Epithelial cell of proximal tubule (primary cell): ENCODE data around the gene FARS2. TPM values are rescaled to one million over a fixed set of nuclear protein-coding genes. Genes with fewer than 3 reads are reported as not detected.

Experiments
- DNase-seq: peaks from one replicate; pipeline ENCODE4 v3.0.0-alpha.2; 2011; ENCODE audit warnings: low read depth
- H3K4me3 ChIP-seq: 2 replicates; pipeline ENCODE4 v1.5.1; 2011; ENCODE audit warnings: low read depth, mild to moderate bottlenecking, low read length
- total RNA-seq: library from RNA; depleted of rRNA; stranded (reverse); fragments of >200 nt; gene quantifications from 2 replicates; pipeline ENCODE4 v1.2.3, GENCODE V29; 2015
- TF ChIP-seq, protein P1 (sequence below): conservative IDR thresholded peaks from 2 replicates; pipeline ENCODE4 v1.5.1; 2012; ENCODE audit warnings: low read depth, mild to moderate bottlenecking, low read length

FARS2 gene
- total RNA-seq, 1 donor from 2014 or later = 7.7 TPM

DNA sequence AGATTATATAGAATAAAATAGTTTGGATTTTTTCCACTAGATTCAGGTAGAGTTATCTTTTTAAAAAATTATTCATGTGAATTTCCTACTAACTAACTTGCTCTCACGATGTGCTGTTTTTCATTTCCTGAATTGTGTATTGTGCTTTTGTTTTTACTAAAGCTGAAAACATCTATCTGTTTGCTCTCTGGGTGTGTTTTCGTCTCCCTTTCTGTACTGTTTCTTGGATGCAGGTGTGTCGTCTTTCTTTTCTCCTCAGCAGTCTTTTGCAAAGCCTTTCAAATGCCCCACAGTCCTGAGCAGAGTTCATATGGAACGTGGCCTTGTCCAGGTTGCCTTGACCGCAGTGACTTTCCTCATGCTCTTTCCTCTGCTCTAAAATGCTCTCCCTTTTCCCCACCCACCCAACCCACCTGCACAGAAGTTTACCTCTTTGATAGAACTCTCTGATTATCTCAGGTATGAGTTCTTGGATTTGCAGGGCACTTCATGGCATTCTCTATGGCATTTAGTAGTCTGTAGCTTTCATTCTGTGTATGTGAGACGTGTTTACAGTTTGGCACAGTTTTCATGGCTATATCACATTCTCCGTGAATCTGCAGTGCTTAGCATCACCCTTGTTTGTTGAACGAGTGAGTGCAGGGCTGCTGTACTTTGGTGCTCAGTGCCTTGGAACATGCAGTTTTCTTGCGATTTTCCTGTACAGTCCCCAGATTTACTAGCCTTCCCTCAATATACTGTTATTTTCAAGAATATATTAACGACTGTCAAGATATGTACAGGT, 77.1 kb downstream of the FARS2 start:
- DNase-seq = no peak
- H3K4me3 ChIP-seq = no peak overlapping the region
- TF ChIP-seq, protein P1, sequence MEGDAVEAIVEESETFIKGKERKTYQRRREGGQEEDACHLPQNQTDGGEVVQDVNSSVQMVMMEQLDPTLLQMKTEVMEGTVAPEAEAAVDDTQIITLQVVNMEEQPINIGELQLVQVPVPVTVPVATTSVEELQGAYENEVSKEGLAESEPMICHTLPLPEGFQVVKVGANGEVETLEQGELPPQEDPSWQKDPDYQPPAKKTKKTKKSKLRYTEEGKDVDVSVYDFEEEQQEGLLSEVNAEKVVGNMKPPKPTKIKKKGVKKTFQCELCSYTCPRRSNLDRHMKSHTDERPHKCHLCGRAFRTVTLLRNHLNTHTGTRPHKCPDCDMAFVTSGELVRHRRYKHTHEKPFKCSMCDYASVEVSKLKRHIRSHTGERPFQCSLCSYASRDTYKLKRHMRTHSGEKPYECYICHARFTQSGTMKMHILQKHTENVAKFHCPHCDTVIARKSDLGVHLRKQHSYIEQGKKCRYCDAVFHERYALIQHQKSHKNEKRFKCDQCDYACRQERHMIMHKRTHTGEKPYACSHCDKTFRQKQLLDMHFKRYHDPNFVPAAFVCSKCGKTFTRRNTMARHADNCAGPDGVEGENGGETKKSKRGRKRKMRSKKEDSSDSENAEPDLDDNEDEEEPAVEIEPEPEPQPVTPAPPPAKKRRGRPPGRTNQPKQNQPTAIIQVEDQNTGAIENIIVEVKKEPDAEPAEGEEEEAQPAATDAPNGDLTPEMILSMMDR = no peak

DNA sequence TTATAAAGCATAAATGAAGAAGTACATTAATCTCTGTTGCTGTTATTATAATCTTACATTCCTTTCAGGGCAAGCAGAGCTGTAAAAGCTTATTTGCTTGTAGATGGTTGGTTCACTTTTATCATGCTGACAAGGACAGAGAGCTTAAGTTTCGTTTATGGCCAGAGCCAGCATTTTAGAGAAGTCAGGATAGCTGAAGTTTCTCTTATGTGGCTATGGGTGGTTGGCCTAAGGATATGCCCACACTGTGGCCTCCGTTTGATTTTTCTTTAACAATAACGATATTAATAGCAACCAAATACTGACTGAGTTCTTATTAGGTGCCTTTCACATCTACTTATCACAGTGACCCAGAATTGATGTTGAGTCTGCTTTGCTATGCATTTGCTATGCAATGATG, 78.5 kb downstream of the FARS2 start:
- no peak for DNase-seq
- TF ChIP-seq, protein P1 = no peak
- no peak overlapping the region for H3K4me3 ChIP-seq

DNA sequence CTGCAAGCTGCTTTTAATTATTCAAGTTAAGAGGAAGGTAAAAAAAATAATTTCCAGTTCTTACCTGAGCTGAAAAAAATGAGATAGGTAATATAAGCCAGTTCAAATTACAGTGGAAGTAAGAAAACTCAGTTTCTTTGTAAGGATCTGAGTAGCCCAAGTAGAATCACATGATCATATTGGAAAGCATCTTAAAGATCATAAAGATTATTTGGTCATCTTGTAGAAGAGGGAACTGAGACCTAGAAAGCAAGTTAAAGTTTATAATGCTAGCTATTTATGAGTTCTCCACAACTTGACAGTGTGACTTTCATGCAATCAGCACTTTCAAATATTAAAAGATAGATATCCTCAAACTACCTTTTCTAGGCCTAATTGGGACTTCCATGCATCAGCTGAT, 80.5 kb downstream of the FARS2 start:
- TF ChIP-seq, protein P1 = no peak
- no peak for DNase-seq

DNA sequence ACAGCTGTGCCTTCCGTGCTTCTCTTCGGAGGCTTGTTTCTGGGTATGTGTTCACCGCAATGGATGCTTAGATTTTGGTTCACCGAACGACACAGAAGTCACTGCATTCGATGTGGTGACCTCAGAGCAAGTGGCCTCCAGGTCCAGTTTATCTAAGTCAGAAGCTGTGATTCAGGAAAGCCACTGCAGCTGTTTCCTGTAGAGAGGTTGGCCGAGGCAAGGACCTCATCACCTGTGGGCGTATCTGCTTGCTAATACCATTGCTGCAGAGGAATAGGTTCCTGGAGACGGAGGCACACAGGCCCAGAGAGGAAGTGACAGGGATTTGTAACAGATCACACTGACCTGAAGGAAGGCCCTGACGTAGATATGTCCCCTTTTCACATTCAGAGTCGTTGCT, 82.7 kb downstream of the FARS2 start:
- no peak for DNase-seq
- H3K4me3 ChIP-seq = no peak overlapping the region
- TF ChIP-seq, protein P1 = no peak

More for the DNA sequence above, 80.5 kb downstream of the FARS2 start:
- no peak overlapping the region for H3K4me3 ChIP-seq

DNA sequence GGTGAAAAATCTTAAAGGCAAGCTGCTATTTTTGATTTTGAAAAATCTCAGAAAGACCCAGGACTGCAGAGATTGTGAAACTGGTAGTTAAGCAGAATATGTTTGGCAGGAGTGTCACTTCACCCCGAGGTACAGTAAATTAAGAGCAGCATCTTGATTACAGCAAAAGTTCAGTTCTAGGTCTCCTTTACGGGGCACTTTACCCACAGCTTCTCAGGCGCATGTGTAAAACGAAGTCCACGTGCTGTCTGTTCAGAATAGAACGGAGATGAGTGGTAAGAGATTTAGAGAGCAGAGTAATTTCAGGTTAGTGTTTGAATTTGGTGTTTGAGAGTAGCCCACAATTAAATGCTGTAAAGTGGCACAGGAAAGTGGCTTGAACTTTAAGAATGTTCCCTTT, 84.0 kb downstream of the FARS2 start:
- TF ChIP-seq, protein P1 = no peak
- no peak for DNase-seq
- H3K4me3 ChIP-seq = no peak overlapping the region

DNA sequence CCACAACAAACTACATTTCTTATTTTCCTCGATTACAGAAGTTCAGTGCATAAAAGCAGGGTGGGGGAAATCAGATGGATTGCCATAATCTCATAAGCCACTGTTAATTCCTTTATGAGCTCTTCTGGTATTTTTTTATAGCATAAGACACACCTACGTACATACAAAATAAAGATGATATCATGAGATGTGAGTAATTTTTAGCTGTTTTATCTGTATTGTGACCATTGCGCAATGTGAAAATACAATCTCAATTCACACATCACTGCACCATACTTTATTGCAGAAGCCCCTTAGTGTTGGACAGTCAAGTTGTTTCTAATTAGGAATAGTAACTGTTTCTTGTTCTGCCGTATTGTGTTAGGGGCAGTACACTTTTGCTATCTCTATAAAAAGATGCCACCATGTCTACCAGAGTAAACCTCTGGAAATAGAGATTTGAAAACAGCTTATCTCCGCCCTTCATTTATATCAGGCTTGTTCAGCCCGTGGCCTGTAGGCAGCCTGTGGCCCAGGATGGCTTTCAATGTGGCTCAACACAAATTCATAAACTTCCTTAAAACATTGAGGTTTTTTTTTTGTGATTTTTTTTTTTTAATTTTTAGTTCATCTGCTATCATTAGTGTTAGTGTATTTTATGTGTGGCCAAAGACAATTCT, 90.4 kb downstream of the FARS2 start:
- TF ChIP-seq, protein P1 = no peak
- no peak for DNase-seq
- no peak overlapping the region for H3K4me3 ChIP-seq
